HG03095 (cell line): ENCODE results near the gene COL4A5.
"Not testable (repeated sequence)": the region's sequence is repeated elsewhere in the genome, so short reads cannot be mapped to it uniquely, and the experiment has no call there.

Source experiments
- ATAC-seq: cut with Tn5 transposase; IDR thresholded peaks from one replicate; pipeline ENCODE4 v1.9.1; 2021; ENCODE audit warnings: moderate library complexity; ENCODE audit not compliant: unreplicated experiment

The COL4A5 gene

DNA sequence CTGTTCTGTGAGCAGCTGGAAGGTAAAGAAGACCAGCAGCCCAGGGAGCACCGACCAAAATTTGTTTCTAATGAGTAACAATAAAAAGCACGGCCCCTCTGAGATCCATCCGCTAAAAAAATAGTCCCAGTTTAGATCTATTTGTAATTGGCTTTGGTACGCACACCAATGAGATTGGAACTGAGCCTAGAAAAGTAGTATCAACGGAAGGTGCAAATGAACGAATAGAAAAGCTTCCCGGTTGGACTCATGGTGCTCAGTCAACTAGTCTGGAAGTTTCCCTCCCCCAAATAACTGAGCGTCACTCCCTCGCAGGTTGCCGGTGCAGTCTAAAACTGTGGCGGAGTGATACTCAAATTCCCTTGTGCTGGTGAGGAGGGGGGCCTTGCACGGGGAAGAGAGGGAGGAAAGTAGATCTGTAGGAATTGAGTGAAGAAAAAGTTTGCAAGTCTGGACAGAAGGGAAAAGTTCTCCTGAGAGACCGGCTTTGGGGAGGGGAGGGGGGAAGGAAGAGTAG is at the start of gene COL4A5:
Gene COL4A5, plus strand, starts transcription at position 413 of the 517 bp plus-strand sequence. CDS start 288 bp downstream, outside the sequence.
- ATAC-seq = no peak

GRCh38 chrX:108390976-108391717 is 48.5 kb upstream of the COL4A5 start:
- ATAC-seq = not testable (repeated sequence)

DNA sequence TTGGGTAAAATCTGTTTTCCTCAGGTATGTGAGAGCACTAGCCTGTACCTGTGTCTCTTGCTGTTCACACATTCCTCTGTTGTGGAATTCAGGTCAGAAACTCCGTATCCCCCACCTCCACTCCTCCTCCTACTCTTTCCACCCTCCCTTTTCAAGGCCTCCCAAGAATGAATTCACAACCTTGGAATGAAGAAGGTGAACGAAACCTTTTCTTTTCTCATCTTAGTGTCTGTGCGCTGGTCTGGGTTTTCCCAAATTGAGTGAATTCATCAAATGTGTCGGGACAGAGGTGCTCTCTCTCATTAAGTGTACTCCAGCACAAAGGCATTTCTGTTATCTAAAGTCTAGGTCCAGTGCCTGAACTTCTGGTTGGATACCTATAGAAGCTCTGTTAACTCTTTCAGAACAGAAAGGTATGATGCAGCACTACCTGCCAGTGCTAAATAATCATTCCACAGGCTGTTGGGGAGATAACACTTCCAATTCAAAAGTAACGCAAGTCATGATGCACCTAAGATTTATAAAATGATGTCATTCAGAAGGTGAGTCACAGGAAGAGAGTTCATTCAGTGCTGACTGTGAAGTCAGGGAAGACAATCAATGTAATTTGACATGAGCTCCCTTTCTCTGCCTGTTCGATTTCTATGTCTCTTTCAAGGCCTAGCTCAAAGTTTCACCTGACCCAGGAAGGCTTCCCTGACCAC is 43.3 kb upstream of the COL4A5 start:
- ATAC-seq = no peak

- ATAC-seq = no peak
Measured at GRCh38 chrX:108396986-108397385, 42.7 kb upstream of the COL4A5 start.

DNA sequence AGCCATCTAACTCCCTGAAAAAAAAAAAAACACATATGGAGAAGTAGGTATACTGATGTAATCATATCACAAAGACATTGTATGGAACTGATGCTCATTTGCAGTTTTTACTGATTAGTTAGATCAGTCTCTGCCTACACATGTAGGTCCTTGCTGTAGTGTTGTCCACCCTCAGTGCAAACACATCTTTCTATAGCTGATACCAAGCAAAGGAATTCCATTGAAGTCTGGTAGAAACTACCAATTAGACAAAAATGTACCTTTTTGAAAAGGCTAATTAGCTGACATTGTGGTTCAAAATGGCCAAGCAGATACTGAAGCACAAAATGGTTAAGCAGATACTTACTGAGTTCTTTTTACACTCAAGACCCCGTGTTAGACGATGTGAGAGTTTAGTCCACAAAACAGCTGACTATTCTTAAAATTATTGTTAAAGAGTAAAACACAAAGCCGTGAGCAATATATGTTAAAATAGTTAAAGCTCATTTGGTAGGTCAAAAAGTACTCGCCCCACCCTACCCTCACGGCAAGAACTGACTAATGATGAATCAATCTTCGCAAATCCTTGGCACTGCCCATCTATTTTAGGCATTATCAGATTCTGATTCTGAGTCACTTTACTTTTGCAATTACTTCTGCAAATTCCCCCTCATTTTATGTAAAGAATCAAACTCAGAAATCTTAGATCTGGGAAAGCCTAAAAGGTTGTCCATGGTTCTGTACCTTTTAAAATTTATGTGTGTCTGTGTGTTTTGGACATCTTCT is 41.8 kb upstream of the COL4A5 start:
- no peak for ATAC-seq

DNA sequence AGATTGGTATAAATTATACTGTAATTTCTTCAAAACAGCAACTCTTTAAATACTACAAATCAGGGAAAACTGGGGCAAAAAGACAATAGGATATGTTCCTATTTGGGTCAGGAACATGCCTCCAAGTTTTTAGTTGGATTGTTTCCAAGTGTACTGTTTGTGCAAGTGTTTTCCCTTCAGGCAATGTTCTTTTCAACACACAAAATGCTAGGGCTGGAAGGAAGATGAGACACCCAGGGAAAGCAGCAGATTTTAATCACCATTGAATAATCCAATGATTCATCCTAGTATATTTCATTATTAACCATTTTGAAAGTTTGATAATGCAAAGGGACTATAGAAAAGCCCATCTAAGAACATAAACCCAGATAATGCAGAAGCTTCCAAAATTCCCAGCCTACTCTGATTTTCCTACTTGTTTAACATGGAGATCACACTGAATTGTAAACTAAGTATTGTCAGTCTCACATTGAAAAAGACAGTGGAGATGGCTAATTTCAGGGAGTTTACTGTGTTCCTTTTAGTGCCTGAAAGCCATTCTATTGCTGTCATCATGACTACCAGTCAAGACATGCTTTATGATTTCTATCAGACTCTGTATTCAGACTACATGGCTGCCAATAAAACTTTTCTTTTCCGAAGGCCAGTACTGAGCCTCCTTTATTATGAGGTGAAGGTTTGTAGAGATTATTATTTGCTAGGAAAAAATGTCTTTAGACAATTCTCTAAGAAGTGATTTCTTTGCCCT is 40.0 kb upstream of the COL4A5 start:
- no peak for ATAC-seq

- ATAC-seq = no peak
Measured at GRCh38 chrX:108412783-108413182, 26.9 kb upstream of the COL4A5 start.

- ATAC-seq = no peak
Measured at GRCh38 chrX:108415146-108415545, 24.5 kb upstream of the COL4A5 start.

DNA sequence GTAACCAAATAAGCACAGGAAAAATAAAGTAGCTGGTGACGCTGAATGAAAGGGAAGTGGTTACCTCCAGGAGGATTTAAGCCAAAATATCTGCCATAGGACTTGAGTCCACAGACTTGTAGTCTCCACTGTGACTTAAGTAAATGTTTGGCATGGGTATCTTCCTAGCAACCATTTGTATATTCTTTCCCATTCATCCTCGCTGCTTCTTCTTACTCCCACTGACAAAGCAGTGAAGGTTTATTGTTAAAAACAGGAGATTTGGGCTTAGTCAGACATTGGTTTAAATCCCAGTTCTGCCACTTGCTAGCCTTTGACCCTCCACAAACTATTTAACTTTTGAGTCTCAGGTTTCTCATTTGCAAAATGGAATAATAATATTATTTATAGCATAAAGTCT is 23.7 kb upstream of the COL4A5 start:
- no peak for ATAC-seq

DNA sequence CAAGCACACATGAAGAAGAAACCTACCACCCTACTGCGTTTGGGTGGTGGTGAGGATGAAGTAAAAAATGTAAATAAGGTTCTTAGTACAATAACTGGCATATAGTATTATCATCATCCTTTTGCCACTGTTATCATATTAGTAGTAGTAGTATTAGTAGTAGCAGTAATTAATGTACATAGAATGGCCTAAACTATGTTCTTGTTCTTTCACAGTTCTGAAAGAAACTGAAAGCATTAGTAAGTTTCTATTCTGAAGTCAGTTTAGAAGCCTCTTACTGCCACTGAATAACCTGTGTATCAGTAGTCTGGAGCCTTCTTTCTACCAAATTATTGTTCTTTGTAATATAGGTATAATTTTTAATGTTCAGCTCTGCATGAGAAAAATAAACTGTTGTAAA is 22.4 kb upstream of the COL4A5 start:
- no peak for ATAC-seq

- ATAC-seq = no peak
Measured at GRCh38 chrX:108419401-108419800, 20.2 kb upstream of the COL4A5 start.

DNA sequence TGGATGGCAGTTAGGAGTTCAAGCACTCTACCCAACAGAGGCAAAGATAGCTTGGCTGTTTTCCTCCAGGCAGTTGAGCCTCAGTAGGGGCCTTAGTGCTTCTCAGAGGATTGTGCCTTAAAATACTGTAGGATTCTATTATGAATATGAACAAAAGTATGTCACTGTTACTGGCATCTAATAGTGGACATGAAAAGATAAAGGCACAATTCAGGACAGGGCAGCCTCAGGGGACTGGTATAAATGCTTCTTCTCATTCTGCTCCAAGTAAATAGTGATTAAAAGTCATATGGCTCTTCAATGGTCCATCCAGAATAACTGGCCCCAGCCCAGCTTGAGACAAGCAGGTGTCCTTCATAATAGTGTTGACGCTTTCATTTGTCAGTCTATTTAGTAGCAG is 19.2 kb upstream of the COL4A5 start:
- ATAC-seq = no peak

GRCh38 chrX:108426262-108426661 is 13.4 kb upstream of the COL4A5 start:
- no peak for ATAC-seq

DNA sequence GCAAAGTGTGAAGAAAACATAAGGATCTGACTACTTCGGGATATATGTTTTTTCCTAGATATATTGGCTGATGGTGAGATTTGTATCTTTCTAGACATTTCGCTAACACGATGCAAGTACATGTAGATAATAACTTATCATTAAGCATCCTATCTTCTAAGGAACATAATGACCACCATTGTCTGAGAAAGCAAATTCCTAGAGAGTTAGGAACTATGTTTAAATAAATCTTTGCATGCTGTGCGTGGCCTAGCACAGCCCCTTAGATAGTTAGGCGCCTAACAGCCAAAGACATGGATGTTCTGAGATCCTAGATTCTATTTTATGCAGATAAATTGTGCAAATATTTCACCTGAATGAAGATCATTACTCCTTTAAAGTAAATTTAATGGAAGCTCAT is 4.4 kb upstream of the COL4A5 start:
- no peak for ATAC-seq

DNA sequence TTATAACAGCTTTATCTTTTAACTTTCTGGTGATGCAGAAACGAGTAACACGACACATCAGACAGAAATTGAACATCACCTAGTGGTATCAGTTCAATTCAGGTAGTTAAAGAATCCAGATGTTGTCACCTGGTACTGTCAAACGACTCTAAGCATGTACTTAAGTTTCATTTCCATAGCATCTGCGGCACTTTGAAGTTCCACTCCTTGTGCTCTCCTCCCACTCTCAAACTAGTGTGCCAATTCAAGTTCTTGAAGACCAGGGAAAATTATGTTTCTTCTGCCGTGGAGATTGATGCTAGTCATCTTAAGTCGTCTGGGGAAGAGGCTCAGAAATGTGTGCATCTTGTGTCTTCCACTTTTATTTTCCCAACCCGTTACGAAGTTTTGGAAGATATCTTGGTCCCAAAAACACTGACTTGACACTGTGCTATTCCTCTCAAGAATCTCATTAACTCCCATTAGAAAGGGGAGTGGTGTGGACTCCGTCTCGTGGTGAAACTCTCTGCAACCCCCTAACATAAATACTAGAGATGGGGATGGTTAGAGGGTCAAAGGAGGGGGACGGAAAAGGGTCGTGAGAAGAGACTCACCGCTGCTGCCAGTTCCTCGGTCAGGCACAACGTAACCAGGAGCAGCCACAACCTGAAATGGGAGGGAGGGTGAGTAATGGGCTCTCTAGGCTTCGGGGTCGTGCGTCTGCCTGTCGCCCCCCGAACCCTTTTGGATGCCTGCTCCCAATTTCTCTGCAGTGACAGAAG is 2.1 kb upstream of the COL4A5 start:
- no peak for ATAC-seq

DNA sequence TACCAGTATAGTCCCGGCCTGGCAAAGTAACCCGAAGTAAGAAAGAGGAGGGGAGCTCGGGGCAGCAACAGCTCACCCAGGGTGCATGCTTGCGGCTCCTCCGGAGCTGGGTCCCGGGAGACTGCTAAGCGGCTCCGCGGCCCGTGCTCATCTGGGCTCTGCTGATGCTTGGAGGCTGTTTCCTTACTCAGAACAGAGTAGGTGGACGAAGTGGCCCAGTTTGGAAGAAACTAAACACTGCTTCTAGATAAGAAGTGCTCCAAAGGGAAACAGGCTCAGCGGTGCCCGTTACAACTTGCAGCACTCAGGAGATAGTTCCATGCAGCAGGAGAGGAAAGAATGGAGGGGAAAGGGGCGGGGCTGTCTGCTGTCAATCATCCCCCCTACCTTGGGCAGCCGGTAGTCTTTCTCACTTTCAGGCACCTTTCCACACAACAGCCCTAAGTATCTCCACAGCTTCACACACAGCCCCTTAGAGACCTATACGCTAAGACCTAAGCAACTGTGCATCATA is 1.5 kb upstream of the COL4A5 start, which contains the start of gene COL4A6:
Gene COL4A6, minus strand, starts transcription at position 313 of the 514 bp plus-strand sequence. Its CDS starts 226 bp downstream, at position 87.
- ATAC-seq = no peak

DNA sequence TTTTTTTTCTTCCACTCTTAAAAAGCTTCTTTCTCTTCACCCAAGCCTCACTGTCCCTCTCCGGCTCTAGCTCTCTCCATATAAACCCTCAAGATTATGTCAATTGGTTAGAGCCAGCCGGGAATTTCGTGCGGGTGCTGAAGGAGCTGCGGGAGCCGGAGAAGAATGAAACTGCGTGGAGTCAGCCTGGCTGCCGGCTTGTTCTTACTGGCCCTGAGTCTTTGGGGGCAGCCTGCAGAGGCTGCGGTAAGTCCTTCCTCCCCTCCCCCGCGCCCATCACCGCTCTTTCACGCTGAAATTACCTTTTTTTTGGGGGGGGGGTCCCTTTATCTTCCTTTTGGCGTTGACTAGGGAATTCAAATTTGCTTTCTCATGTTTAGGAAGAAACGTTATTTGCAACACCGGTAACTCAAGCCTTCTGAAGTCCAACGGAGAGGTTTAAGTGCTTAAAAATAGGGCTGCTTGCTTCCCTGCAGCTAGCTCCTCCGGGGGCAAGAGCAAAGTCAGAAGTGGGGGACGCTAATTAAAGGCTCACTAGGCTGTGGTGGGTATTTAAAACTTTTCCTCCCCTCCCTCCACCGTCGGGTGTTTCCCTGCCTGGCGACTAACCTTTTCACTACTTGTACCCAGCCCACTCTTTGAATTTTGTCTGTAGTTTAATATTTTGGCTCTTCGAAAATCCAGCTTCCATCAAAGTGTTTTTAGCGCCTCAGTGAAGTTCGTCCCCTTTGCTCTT is 491 bp downstream of the COL4A5 start:
- ATAC-seq = no peak

DNA sequence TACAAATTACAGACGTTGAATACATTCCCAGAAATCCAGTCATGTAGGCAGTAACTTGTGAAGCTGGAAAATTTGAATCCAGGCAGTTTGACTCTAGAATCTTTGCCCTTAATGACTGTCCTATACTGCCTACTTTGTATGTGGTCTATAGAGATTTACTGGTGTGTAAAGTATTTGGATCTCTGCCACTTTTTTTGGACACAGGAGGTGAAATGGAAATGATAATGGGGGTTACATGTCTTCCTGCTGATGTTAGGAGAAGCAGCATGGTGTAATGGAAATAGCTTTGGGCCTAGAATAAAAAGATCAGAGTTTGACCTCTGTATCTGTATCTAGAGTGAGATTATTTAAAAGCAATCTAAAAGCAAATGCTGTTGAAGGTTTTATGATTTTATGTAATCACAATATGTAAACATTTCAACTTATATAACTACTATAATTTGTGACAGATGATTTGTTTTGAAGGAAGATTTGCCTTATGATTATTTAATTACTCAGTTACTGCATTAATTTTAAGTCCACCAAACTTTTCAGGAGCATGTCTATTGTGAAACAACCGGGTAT is 3.3 kb downstream of the COL4A5 start:
- ATAC-seq = no peak

DNA sequence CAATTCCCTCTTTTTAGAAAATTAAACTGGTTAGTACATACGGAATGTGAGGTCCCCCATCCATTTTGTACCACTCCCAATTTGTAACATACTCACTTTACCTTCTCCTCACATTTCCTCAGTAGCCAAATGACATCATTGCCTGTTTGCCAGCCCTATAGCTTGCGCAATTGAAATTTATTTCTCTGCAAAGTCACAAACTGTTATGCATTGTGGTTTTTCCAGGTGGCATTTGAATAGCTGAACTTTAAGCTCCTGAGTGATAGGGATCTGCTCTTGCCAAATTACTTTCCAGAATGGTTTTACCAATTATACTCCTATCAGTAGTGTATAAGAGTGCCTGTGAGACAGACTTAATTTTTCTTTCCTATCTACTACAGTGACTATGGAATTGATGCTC is 7.7 kb downstream of the COL4A5 start:
- ATAC-seq = no peak
